ENCODE data around the gene ARID3C.

DNA sequence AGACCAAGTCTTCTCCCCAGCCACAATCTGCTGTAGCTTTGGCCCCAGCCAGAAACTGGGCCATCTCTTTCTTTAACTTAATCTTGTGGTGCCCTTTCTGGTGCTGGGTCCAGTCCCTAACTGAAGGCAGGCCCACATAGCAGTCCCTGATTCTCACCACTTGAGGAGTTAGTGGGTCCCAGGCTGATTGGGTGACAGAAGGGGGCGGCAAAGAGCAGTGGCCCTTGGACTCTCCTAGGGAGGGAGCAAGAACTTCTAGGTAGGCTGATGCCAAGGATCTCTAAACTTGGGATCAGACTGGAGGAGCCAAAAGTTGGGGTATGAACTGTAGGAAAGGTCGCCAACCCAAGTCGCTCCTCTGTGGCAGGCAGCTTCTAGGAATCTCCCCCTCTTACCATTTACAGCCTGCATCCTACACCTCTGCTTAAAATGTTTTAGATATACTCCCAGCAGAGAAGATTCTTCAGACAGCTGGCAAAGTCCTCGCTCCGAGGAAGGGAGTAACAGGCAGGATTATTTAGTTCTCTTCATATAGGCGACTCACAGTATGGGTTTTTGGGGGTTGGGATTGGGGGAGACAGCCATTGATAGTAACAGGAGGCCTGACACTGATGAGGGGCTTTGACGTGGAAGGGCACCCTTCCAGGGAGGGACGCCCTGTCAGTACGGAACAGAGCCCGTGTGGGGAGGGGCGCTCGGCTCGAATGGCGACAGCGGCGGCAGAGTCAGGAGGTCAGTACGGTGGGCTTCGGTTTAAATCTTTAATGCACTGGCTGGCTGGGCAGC lies 35.6 kb upstream of the ARID3C start:
- no peak for TF ChIP-seq EZH2phosphoT487 (IDR thresholded peaks at IDR 0.05; ENCODE audit: borderline replicate concordance)
- TF ChIP-seq, protein P1, sequence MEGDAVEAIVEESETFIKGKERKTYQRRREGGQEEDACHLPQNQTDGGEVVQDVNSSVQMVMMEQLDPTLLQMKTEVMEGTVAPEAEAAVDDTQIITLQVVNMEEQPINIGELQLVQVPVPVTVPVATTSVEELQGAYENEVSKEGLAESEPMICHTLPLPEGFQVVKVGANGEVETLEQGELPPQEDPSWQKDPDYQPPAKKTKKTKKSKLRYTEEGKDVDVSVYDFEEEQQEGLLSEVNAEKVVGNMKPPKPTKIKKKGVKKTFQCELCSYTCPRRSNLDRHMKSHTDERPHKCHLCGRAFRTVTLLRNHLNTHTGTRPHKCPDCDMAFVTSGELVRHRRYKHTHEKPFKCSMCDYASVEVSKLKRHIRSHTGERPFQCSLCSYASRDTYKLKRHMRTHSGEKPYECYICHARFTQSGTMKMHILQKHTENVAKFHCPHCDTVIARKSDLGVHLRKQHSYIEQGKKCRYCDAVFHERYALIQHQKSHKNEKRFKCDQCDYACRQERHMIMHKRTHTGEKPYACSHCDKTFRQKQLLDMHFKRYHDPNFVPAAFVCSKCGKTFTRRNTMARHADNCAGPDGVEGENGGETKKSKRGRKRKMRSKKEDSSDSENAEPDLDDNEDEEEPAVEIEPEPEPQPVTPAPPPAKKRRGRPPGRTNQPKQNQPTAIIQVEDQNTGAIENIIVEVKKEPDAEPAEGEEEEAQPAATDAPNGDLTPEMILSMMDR (conservative IDR thresholded peaks at IDR 0.05; ENCODE audit: low read length): peak; percentile 98

Data from Loucy (cell line).